Endodermal cell (in vitro differentiated cells): ENCODE data around the gene ACAD10. TPM values are rescaled to one million over a fixed set of nuclear protein-coding genes. Genes with fewer than 3 reads are reported as not detected.

ENCODE experiments used
- DNase-seq: peaks from one replicate; pipeline ENCODE4 v3.0.0-alpha.2; 2017
- H3K27ac ChIP-seq: 2 replicates; pipeline ENCODE4 v1.5.1; 2013; ENCODE audit warnings: mild to moderate bottlenecking, low read depth, low read length, moderate library complexity
- H3K27me3 ChIP-seq: 2 replicates; pipeline ENCODE4 v1.6.1; 2013; ENCODE audit warnings: mild to moderate bottlenecking, low read length, moderate library complexity; ENCODE audit not compliant: insufficient read depth, control insufficient read depth, poor library complexity, severe bottlenecking
- H3K36me3 ChIP-seq: 2 replicates; pipeline ENCODE4 v1.7.0; 2013; ENCODE audit warnings: mild to moderate bottlenecking, low read length, moderate library complexity; ENCODE audit not compliant: control insufficient read depth, insufficient read depth
- H3K4me1 ChIP-seq: one replicate; pipeline ENCODE4 v1.7.0; 2013; ENCODE audit warnings: low read length; ENCODE audit not compliant: control insufficient read depth, insufficient read depth
- H3K4me3 ChIP-seq: 2 replicates; pipeline ENCODE4 v1.5.1; 2013; ENCODE audit warnings: mild to moderate bottlenecking, low read length, moderate library complexity
- H3K9ac ChIP-seq: 2 replicates; pipeline ENCODE4 v1.6.1; 2013; ENCODE audit warnings: mild to moderate bottlenecking, low read length, moderate library complexity; ENCODE audit not compliant: poor library complexity, severe bottlenecking; ENCODE audit errors: extremely low read depth
- H3K9me3 ChIP-seq: 2 replicates; pipeline ENCODE4 v1.6.1; 2013; ENCODE audit warnings: mild to moderate bottlenecking, low read length, moderate library complexity; ENCODE audit not compliant: control insufficient read depth
- H3K27ac Mint-ChIP-seq: 2 replicates; pipeline ENCODE4 v1.8.0; 2020; ENCODE audit warnings: mixed read lengths
- H3K27me3 Mint-ChIP-seq: 2 replicates; pipeline ENCODE4 v1.8.0; 2021; ENCODE audit warnings: mild to moderate bottlenecking, mixed read lengths; ENCODE audit not compliant: insufficient read depth
- H3K36me3 Mint-ChIP-seq: 2 replicates; pipeline ENCODE4 v1.8.0; 2020; ENCODE audit warnings: low read depth, mixed read lengths
- H3K4me1 Mint-ChIP-seq: 2 replicates; pipeline ENCODE4 v1.8.0; 2020; ENCODE audit warnings: mixed read lengths
- H3K4me3 Mint-ChIP-seq: 2 replicates; pipeline ENCODE4 v1.8.0; 2020; ENCODE audit warnings: mild to moderate bottlenecking, moderate library complexity, mixed read lengths
- H3K9me3 Mint-ChIP-seq: 2 replicates; pipeline ENCODE4 v1.8.0; 2020; ENCODE audit warnings: mild to moderate bottlenecking, mixed read lengths
- CTCF ChIP-seq: fragments of 200-600 bp; sonication (generic); conservative IDR thresholded peaks from 2 replicates; pipeline ENCODE4 v1.5.0; 2021; ENCODE audit warnings: antibody characterized with exemption, mild to moderate bottlenecking
- WGBS, 2 experiments: methylation state at CpG; one replicate each; pipeline versions ENCODE4 v1.1.5 to v1.1.7; 2013; ENCODE audit warnings: missing lambda C conversion rate in 2 of 2, mixed read lengths in 1 of 2; ENCODE audit not compliant: insufficient coverage in 1 of 2, insufficient read length in 1 of 2; 5-methylcytosine and 5-hydroxymethylcytosine counted together
- total RNA-seq, 2 donors: library from RNA; stranded (reverse); fragmentation: NEBNext Ultra II Directional in 1 of 2; extraction: Animal tissue kit (Norgen Biotek cat#: 25700) in 1 of 2; gene quantifications; 2 replicates in 1 of 2; 3 replicates in 1 of 2; pipeline ENCODE4 v1.2.1, GENCODE V29; 2021

Gene ACAD10
- total RNA-seq, 2 donors from 2014 or later: 43.7 to 47.0 TPM

GRCh38 chr12:111764120-111764821, 78.4 kb downstream of the ACAD10 start:
- H3K9me3 Mint-ChIP-seq: peaks cover 12% of the 10 kb centered on the region

GRCh38 chr12:111766608-111767361, 80.9 kb downstream of the ACAD10 start, which contains the start of gene ALDH2:
TSS of gene ALDH2 (plus strand) at chr12:111766933. CDS start at chr12:111766983, 50 bp downstream.
- Histone ChIP-seq H3K9me3 (peaks cover 8% of the 10 kb centered on the region), H3K36me3 (peaks cover 3% of the 10 kb centered on the region), H3K9ac (peak within 1 kb of the TSS; percentile 80), H3K4me1 (peaks cover under 1% of the 10 kb centered on the region), H3K27ac (no peak within 1 kb of the TSS), H3K4me3 (peak within 1 kb of the TSS; percentile 91), H3K27me3 (no peaks in the 10 kb centered on the region)
- Mint-ChIP-seq H3K4me1 (peaks cover 13% of the 10 kb centered on the region), H3K27me3 (peaks cover 21% of the 10 kb centered on the region), H3K27ac (peak within 1 kb of the TSS; percentile 92), H3K36me3 (peaks cover 12% of the 10 kb centered on the region), H3K4me3 (peak within 1 kb of the TSS; percentile 84), H3K9me3 (peaks cover 12% of the 10 kb centered on the region)
- peak; percentile 15 for TF ChIP-seq CTCF
- 1 to 2% methylated on average over 43 to 73 of the region's 73 CpGs for WGBS, 2 experiments
- peak; percentile 98 for DNase-seq

More at GRCh38 chr12:111764120-111764821, 78.4 kb downstream of the ACAD10 start:
- no peak overlapping the region for H3K27ac Mint-ChIP-seq
- H3K36me3 Mint-ChIP-seq: peaks cover 3% of the 10 kb centered on the region
- Histone ChIP-seq H3K27me3 (no peaks in the 10 kb centered on the region), H3K4me1 (peaks cover 2% of the 10 kb centered on the region), H3K9ac (no peak overlapping the region), H3K27ac (no peak overlapping the region), H3K4me3 (no peak overlapping the region), H3K9me3 (peaks cover 8% of the 10 kb centered on the region), H3K36me3 (no peaks in the 10 kb centered on the region)
- no peak overlapping the region for H3K4me3 Mint-ChIP-seq
- H3K4me1 Mint-ChIP-seq: peaks cover 19% of the 10 kb centered on the region
- 92% methylated on average over 6 of the region's 6 CpGs for WGBS, 2 experiments
- H3K27me3 Mint-ChIP-seq: peaks cover 21% of the 10 kb centered on the region
- DNase-seq: no peak
- no peak for TF ChIP-seq CTCF

GRCh38 chr12:111767362-111768158, 81.7 kb downstream of the ACAD10 start:
- Histone ChIP-seq H3K27ac (no peak overlapping the region), H3K9me3 (peaks cover 8% of the 10 kb centered on the region), H3K9ac (peak overlapping the region; percentile 80), H3K36me3 (peaks cover 3% of the 10 kb centered on the region), H3K27me3 (no peaks in the 10 kb centered on the region), H3K4me1 (no peaks in the 10 kb centered on the region), H3K4me3 (peak overlapping the region; percentile 91)
- Mint-ChIP-seq H3K27me3 (peaks cover 21% of the 10 kb centered on the region), H3K4me1 (peaks cover 11% of the 10 kb centered on the region), H3K36me3 (peaks cover 12% of the 10 kb centered on the region), H3K27ac (peak overlapping the region; percentile 92), H3K4me3 (peak overlapping the region; percentile 84), H3K9me3 (peaks cover 12% of the 10 kb centered on the region)
- WGBS, 2 experiments: 18 to 19% methylated on average over 13 to 18 of the region's 18 CpGs
- no peak for DNase-seq
- TF ChIP-seq CTCF: no peak
